Cardiac fibroblast (primary cell): ENCODE data around the gene PTGFRN.

ENCODE experiments used
- DNase-seq, 2 donors: peaks; one replicate each; pipeline versions ENCODE4 v3.0.0 to v3.0.0-alpha.2; 2010; ENCODE audit warnings: low read depth in 2 of 2
- H3K4me3 ChIP-seq, 2 donors: replicated peaks in 1 of 2; 1 replicate in 1 of 2; 2 replicates in 1 of 2; pipeline ENCODE4 v1.5.1; 2011; ENCODE audit warnings: low read depth in 2 of 2, low read length in 2 of 2, mild to moderate bottlenecking in 2 of 2, moderate library complexity in 1 of 2
- CTCF ChIP-seq: IDR thresholded peaks from one replicate; pipeline ENCODE4 v1.5.1; 2011; ENCODE audit warnings: low read depth, mild to moderate bottlenecking, low read length, inconsistent platforms

The PTGFRN gene

DNA sequence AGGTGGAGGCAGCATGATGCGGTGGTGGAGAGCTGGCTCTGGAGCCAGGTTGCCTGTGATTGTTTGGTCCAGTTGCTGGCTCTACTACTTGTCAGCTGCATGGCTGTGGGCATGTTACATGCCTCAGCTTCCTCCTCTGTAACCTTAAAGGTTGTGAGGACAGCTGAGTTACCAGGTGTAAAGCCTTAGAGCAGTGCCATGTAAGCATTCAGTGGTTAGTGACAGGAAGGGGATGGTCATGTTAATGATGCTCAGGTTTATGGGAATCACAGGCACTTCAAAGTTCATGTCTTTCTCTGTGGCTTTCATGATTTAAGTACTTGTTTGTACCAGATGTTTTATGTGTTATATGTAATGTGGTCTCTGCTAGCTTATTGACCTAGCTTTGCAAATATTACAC is 32.6 kb downstream of the PTGFRN start:
- no peak overlapping the region for H3K4me3 ChIP-seq
- TF ChIP-seq CTCF: no peak
- DNase-seq: no peak

GRCh38 chr1:116943438-116943837 is 33.7 kb downstream of the PTGFRN start:
- peak in 1 of 2 donors; percentile 28 for DNase-seq
- H3K4me3 ChIP-seq: no peak overlapping the region

DNA sequence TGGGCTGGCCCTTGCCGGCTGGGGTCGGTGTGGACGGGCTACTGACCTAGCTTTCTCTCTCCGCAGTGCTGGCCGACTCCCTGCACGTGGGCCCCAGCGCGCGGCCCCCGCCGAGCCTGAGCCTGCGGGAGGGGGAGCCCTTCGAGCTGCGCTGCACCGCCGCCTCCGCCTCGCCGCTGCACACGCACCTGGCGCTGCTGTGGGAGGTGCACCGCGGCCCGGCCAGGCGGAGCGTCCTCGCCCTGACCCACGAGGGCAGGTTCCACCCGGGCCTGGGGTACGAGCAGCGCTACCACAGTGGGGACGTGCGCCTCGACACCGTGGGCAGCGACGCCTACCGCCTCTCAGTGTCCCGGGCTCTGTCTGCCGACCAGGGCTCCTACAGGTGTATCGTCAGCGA is 34.9 kb downstream of the PTGFRN start:
- no peak for DNase-seq
- no peak overlapping the region for H3K4me3 ChIP-seq
- no peak for TF ChIP-seq CTCF

More at GRCh38 chr1:116943438-116943837, 33.7 kb downstream of the PTGFRN start:
- TF ChIP-seq CTCF: no peak

GRCh38 chr1:116945421-116945820 is 35.7 kb downstream of the PTGFRN start:
- DNase-seq: no peak
- TF ChIP-seq CTCF: no peak
- H3K4me3 ChIP-seq: no peak overlapping the region

DNA sequence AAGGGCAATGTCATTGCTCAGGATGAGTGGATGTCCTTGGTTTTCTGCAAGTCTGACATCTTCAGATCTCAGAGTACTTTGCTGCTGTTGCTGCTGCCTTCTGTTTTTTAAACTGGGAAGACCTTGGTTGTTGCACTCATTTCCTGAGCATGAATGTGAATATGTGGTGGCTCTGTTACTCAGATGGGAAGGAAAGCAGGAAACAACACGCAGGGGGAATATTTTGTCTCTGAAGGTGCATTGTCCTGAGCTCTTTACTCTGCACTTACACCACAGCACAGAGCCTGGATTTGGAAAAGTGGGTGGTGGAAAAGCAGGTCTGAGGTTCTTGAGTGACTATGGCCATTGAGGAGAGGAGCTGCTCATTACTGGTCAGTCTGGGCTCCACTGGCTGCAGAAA is 36.3 kb downstream of the PTGFRN start:
- DNase-seq: peak in 1 of 2 donors; percentile 13
- H3K4me3 ChIP-seq: no peak overlapping the region
- TF ChIP-seq CTCF: no peak

DNA sequence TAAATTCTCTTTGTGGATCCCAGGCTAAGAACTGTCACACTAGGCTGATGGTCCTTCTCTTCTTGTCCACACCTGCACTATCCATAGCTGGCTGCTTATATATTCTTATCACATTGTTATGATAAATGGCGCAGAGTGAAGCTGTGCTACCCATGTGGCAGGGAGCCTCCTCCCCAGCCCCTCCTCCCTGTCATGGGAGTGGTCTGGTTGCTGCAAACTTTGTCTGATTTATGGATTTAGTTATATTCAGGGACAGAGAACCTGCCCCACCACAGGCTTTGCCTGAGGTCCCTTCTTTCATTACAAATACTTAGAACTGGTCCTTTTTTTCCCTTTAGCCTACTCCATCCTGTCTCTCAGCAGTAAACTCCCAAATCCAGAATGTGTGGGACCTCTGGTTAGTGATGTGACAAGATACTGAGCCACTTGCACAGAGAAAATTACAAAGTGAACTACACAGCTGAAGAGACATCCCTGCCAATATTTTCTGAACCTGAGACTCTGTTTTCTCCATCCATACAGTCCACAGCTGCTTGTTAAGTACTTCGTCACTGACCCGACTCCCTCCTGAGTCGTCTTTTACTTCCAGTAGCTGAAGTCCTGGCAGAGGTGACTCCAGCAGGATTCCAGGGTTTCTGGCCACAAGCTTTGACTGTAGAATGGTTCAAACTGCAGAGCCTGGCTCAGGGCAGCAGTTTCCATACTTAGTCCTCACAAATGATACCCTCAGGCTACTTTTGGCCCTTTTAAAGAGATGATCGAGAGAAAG is 37.6 kb downstream of the PTGFRN start:
- DNase-seq: no peak
- H3K4me3 ChIP-seq: no peak overlapping the region
- TF ChIP-seq CTCF: no peak

GRCh38 chr1:116948046-116948445 is 38.3 kb downstream of the PTGFRN start:
- no peak for DNase-seq
- no peak for TF ChIP-seq CTCF
- no peak overlapping the region for H3K4me3 ChIP-seq
